ENCODE data around the gene PGLYRP2.

PGLYRP2 gene

DNA sequence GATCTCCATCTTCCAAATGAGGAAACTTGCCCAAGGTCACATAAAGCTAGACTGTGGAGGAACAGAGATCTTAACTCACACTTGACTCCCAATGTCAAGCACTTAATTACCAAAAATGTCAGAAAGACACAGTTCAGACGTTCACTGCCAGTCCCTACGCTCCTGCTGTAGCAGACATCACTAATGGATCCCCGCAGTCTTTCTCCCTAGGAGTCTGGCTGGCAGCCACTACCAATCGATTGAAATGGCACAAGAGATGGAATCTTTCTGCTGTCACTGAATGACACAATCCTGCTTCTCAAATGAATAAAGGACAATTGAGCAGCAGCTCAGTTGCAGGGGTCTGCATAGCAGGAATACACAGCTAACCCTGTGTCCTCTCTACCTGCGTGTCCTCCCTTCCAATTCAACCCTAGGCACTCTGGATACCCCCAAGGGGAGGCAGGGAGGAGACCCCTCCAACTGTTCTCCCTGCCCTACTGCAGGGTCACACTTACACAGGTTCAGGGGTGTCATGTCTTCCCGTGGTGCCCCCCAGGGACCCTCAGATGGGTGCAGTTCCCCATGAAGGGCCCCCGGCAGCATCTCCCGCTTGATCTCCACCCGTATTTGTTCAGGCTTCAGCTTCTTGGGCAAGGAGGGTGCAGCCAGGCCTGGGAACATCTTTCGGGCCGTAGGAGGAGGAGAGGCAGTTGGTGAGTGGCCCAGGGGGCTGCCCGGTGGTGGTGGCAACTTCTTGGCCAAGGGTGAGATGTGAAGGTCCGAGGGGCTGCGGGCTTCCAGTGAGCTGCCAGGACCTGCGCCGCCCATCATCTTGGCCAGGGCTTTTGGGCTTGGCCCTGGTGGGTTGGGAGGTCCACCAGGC lies 52.6 kb downstream of the PGLYRP2 start:
- no peak for DNase-seq (ENCODE audit: low read depth in 2 of 2)

DNA sequence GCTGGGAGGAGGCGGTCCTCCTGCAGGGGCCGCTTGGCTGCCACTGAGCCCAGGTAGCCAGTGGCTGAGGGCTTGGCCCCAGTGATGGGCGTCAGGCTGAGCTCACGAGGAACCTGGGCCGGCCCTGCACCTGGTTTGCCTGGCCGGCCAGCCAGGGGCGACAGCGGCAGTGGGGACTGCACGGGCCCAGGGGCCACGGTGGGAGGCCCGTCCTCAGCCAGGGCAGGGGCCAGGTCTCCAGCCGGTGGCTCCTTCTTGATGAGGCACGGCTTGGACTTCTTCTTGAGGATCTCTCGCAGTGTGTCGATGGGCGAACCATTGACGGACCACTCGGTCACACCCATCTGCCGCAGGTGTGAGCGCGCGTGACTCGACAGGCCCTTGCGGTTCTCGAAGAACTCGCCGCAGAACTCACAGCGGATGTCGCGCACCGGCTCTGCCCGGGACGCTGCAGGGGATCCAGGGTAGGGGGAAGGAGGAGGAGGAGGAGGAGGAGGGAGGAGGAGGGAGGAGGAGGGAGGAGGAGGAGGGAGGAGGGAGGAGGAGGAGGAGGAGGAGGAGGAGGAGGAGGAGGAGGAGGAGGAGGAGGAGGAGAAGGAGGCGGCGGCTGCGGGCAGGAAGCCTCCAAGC lies 53.9 kb downstream of the PGLYRP2 start:
- DNase-seq (ENCODE audit: low read depth in 2 of 2): no peak

DNA sequence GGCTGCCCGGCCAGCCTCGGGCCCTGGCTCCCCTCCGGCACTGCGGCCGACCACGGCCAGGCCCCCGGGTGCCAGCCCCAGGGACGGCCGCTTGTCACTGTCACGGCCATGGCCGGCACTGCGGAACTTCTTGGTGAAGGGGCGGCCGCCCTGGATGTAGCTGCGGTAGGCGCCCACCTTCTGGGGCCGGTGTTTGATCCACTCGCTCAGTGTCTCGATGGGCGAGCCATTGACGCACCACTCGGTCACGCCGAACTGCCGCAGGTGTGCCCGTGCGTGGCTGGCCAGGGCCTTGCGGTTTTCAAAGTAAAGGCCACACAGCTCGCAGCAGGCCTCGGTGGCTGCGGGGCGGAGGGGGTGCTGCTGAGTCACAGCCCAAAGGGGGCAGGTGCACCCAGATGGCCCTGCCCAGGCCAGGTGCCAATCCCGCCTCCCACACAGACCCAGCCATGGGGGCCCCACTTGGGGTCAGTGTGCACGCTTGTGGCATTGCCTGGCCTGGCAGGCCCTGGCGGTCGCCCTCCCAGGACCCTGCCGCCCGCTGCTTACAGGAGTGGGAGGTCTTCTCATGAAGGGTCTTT lies 54.5 kb downstream of the PGLYRP2 start:
- DNase-seq (ENCODE audit: low read depth in 2 of 2): no peak

DNA sequence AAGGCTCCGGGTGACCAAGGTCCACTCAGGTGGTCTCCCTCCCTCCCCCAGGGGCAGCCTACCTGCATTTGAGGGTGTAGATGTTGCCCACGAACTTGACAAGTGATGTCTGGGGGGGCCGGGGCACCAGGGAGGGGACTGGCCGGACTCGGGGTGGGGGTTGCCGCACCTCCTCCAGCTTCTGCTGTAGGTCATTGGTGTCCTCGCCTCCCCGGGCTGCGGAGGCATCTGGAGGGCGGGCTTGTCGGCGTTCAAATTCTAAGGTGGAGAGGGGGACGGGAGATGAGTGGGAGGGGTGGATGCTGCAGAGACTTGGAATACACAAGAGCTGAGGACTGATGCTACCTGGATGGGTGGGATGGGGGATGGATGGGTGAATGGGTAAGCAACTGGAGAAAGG lies 55.2 kb downstream of the PGLYRP2 start:
- DNase-seq (ENCODE audit: low read depth in 2 of 2): no peak

DNA sequence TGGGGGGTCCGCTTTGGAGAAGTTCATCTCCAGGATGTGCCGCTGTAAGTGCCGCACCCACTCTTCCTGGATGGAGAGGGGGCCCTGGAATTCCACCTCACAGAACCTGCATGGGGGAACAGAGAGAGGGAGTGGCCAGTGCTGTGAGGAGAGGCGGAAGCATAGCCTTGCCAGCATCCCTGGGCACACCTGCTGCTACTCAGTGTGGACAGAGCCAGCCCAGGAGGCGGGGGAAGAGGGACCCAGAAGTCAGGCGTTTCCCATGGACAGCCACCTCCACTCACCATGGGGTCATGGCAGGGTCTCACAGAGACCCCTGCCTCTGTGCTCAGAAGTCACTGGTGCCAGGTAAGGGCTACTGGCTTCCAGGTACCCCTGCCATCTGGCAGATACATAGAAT lies 56.2 kb downstream of the PGLYRP2 start:
- no peak for DNase-seq (ENCODE audit: low read depth in 2 of 2)

DNA sequence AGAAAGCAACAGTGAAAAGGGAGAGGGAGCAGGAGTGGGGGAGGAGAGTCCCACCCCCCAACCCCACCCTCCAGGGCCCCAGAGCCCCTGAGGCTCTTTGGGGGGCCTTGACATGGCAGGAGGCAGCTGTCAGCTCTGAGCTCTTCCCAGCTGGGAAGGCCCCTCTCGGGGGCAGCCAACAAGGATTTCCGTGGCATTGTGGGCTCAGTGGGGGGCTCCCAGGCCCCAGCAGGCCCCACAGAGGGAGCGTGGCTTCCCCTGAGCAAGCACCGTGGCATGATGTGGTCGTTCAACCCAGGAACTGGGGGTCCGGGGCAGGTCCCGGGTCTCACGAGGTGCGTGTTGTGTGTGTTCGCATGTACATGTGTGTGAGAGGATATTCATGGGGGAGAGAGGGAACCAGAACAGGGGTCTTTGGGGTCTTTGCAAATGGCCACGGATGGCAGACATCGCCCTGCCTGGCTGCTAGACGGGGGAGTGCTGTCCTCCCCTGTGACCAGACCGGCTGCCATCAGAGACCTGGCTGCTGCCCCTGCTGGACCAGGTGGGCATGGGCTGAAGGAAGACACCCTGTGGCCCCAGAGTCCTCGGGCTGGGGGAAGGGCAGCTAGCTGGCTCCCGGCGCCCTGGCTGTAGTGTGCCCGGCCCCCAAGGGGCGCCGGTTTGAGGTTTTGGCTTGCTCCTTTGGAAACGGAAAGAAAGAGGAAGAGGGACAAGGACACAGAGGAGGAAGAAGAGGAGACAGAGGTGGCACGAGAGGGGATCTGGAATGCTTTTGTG lies 56.8 kb downstream of the PGLYRP2 start:
- no peak for DNase-seq (ENCODE audit: low read depth in 2 of 2)

DNA sequence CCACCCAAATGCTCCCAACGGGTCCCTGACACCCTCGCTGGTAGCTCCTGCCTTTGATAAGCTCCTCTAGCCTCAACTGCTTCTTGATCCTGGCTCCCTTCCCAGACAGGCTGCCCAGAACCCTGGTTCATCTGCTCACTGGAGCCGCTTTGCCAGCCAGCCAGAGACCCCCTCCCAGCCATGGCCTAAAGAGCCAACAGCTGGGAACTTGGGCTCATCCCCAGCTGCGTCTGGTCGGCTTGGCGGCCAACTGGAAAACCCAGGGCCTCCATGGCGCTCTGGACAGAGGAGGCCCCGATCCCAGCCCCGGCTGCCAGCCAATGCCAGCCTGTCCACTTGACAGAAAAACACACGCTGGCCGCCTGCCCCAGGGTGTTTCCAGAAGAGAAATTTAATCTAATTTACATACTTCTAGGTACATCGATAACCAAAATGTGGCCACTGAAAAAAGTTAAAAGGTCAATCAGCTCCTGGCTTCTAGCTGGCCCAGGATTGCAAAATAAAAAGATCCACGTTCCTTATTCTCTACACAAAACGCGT lies 57.5 kb downstream of the PGLYRP2 start:
- DNase-seq (ENCODE audit: low read depth in 2 of 2): no peak

DNA sequence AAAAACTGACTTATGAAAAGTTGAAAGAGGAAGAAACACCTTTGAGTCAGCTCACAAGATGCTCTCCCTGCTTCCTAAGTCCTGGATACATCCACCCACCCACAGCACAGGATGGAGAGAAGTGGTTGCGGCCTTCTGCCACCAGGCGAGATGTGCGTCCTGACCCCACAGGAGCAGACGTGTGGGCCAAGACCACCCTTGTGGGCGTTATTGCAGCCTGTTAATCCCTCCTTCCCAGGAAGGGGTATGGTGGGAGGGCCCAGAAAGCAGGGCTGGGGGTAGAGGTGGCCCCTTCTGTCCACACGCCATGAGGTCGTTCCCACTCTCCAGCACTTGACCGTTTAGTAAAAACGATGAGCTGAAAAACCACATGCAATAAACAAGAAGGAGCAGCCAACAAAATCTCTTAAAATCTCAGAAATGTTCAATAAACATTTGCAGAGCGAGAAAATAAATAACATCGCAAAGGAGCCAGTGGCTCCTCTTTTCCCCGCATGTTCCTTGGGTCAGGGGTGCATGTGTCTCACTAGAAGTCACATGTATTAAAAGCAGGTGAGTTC lies 58.1 kb downstream of the PGLYRP2 start:
- DNase-seq (ENCODE audit: low read depth in 2 of 2): no peak

DNA sequence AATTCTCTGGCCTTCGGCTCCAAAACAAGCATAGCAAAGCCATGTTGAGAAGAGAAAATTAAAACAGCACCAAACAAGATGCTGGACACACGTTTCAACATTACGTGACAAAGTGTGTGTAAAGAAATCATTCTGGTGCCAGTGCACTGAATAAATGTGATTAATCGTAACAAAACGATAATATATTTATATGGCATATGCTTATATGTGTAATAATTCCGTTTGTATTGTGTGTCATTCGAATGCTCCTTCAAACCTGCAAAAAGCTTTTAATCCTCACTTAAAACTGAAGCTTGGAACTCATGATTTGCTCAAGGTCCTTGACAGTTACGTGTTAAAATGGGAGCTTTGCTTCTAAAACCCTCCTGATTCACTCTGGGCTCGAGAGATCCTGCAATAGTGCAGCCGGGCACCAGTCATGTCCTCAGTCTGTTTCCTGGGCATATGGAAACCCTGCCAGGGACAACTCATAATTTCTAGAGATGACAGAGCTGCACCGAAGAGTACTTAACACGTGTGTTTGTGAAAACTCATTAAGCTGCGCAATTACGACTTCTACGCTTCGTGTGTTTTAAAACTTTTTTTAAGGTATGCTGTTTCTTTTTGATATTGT lies 59.8 kb downstream of the PGLYRP2 start:
- no peak for DNase-seq (ENCODE audit: low read depth in 2 of 2)

All from stimulated activated CD8-positive, alpha-beta memory T cell treated with anti-CD3 and anti-CD28 coated beads, Interleukin-7, amount 100 ng/mL, for 1 hour (primary cell).